ENCODE data around the gene TP53TG3C.
"Not testable (repeated sequence)": the region's sequence is repeated elsewhere in the genome, so short reads cannot be mapped to it uniquely, and the experiment has no call there.

GRCh38 chr16:33193926-33194325, at the start of gene TP53TG3C:
- not testable (repeated sequence) for TF ChIP-seq CTCF, POLR2A (IDR thresholded peaks at IDR 0.05)
